Kasumi-1 (cell line): Measurements from ENCODE around the gene TLE3.

Source experiments
- DNase-seq, 2 experiments: peaks; one replicate each; lab custom pipeline; 2025; lab: John Stamatoyannopoulos, UW

TLE3 gene

GRCh38 chr15:70083946-70084345 is 13.8 kb downstream of the TLE3 start:
- no peak for DNase-seq

- DNase-seq: no peak
Measured at GRCh38 chr15:70083418-70083817, 14.3 kb downstream of the TLE3 start.

GRCh38 chr15:70082281-70082900 is 15.3 kb downstream of the TLE3 start:
- DNase-seq: no peak

GRCh38 chr15:70081612-70082011 is 16.1 kb downstream of the TLE3 start:
- no peak for DNase-seq

GRCh38 chr15:70080347-70080746 is 17.4 kb downstream of the TLE3 start:
- no peak for DNase-seq

GRCh38 chr15:70079888-70080287 is 17.8 kb downstream of the TLE3 start:
- no peak for DNase-seq

- no peak for DNase-seq
Measured at GRCh38 chr15:70078578-70079417, 18.9 kb downstream of the TLE3 start.

GRCh38 chr15:70077188-70078147 is 20.2 kb downstream of the TLE3 start:
- DNase-seq: no peak

- DNase-seq: no peak
Measured at GRCh38 chr15:70074380-70074779, 23.3 kb downstream of the TLE3 start.

GRCh38 chr15:70072479-70072878 is 25.2 kb downstream of the TLE3 start:
- no peak for DNase-seq

- DNase-seq: no peak
Measured at GRCh38 chr15:70071799-70072198, 25.9 kb downstream of the TLE3 start.

- DNase-seq: no peak
Measured at GRCh38 chr15:70069716-70070115, 28.0 kb downstream of the TLE3 start.

- no peak for DNase-seq
Measured at GRCh38 chr15:70068783-70069565, 28.7 kb downstream of the TLE3 start.

- no peak for DNase-seq
Measured at GRCh38 chr15:70067681-70068080, 30.0 kb downstream of the TLE3 start.

GRCh38 chr15:70067011-70067410 is 30.7 kb downstream of the TLE3 start:
- no peak for DNase-seq

GRCh38 chr15:70066447-70066846 is 31.3 kb downstream of the TLE3 start:
- DNase-seq: no peak

GRCh38 chr15:70066004-70066403 is 31.7 kb downstream of the TLE3 start:
- DNase-seq: no peak

- no peak for DNase-seq
Measured at GRCh38 chr15:70065006-70065722, 32.6 kb downstream of the TLE3 start.

GRCh38 chr15:70064441-70064840 is 33.3 kb downstream of the TLE3 start:
- no peak for DNase-seq

GRCh38 chr15:70063980-70064379 is 33.7 kb downstream of the TLE3 start:
- DNase-seq: no peak
